Aorta (tissue), 5 donors: ENCODE results near the gene WDFY3. TPM values are rescaled to one million over a fixed set of nuclear protein-coding genes. Genes with fewer than 3 reads are reported as not detected.

Source experiments
- ATAC-seq: fragments of 200-7000 bp; cut with Tn5 transposase; one replicate; pipeline ENCODE4 v1.9.1; 2022; ENCODE audit warnings: moderate library complexity; ENCODE audit not compliant: low FRiP score
- DNase-seq, 2 donors: peaks; one replicate each; pipeline ENCODE4 v3.0.0-alpha.2; 2020
- H3K27ac ChIP-seq, 2 donors: one replicate each; pipeline ENCODE4 v1.5.1; 2013; ENCODE audit warnings: low read length in 2 of 2, mild to moderate bottlenecking in 2 of 2, moderate library complexity in 2 of 2, control low read depth in 1 of 2, inconsistent platforms in 1 of 2, low read depth in 1 of 2
- H3K27me3 ChIP-seq, 2 donors: one replicate each; pipeline ENCODE4 v1.6.1; 2013; ENCODE audit warnings: control low read depth in 1 of 2, low read length in 1 of 2, mild to moderate bottlenecking in 1 of 2, moderate library complexity in 1 of 2; ENCODE audit not compliant: insufficient read depth in 2 of 2, control insufficient read depth in 1 of 2
- H3K36me3 ChIP-seq, 2 donors: one replicate each; pipeline ENCODE4 v1.6.1; 2013; ENCODE audit warnings: control low read depth in 1 of 2, low read length in 1 of 2, mild to moderate bottlenecking in 1 of 2; ENCODE audit not compliant: insufficient read depth in 2 of 2, control insufficient read depth in 1 of 2
- H3K4me1 ChIP-seq, 2 donors: one replicate each; pipeline ENCODE4 v1.6.1; 2013; ENCODE audit warnings: low read length in 2 of 2, control low read depth in 1 of 2, mild to moderate bottlenecking in 1 of 2, moderate library complexity in 1 of 2; ENCODE audit not compliant: insufficient read depth in 2 of 2, control insufficient read depth in 1 of 2
- H3K4me3 ChIP-seq, 2 donors: one replicate each; pipeline ENCODE4 v1.5.1; 2013; ENCODE audit warnings: low read length in 2 of 2, control low read depth in 1 of 2, mild to moderate bottlenecking in 1 of 2
- H3K9me3 ChIP-seq: one replicate; pipeline ENCODE4 v1.6.1; 2013; ENCODE audit warnings: mild to moderate bottlenecking, low read length; ENCODE audit not compliant: control insufficient read depth
- WGBS, 2 donors: extraction: QIAGEN DNeasy Blood & Tissue Kit; methylation state at CpG; one replicate each; pipeline ENCODE4 v1.1.7; 2013; 5-methylcytosine and 5-hydroxymethylcytosine counted together
- intact Hi-C, 2 donors: fragments of 100-400 bp; cut with DNase I; formaldehyde crosslinking; loops; one replicate each; pipeline versions ENCODE4 v1.14.2 to v1.15.0; 2022
- polyA plus RNA-seq, 2 donors: library from polyadenylated mRNA; stranded (reverse); fragments of 200-250 nt; gene quantifications; one replicate each; pipeline ENCODE4 v1.2.3, GENCODE V29; 2013
- total RNA-seq, 2 donors: library from RNA; stranded (reverse); fragmentation: NEBNext Ultra II Directional; extraction: Animal tissue kit (Norgen Biotek cat#: 25700); gene quantifications; one replicate each; pipeline ENCODE4 v1.2.1, GENCODE V29; 2021
- donor health status: healthy with polysubstance abuse.
- donor health status: Bipolar disorder and iron deficiency.
- donor health status: DM: no; HTN: no; CAD: no.
- donor health status: DM: no; HTN: no; CAD: no.
- donor health status: DM: yes; HTN: yes; CAD: no.

Gene WDFY3
- total and polyA plus RNA-seq, 4 donors: 3.4 to 177 (median 69.5) TPM

- WGBS, 2 donors: 27 to 30% methylated on average over 4 of the region's 4 CpGs
- H3K36me3 ChIP-seq: no peaks in the 10 kb centered on the region
Observed at GRCh38 chr4:84957514-84958420, 8.7 kb downstream of the WDFY3 start.

GRCh38 chr4:84956014-84956413, 10.5 kb downstream of the WDFY3 start:
- peaks cover 4% of the 10 kb centered on the region in 2 donors for H3K4me1 ChIP-seq
- ATAC-seq (no peak), DNase-seq (no peak)
- no peaks in the 10 kb centered on the region for H3K9me3 ChIP-seq
- intact Hi-C loops: no loop called here
- no peak overlapping the region for H3K4me3 ChIP-seq
- peak overlapping the region in 1 of 2 donors; percentile 63 for H3K27ac ChIP-seq
- no peaks in the 10 kb centered on the region for H3K36me3 ChIP-seq
- H3K27me3 ChIP-seq: no peaks in the 10 kb centered on the region
- 66 to 70% methylated on average over 3 of the region's 3 CpGs for WGBS, 2 donors

More at GRCh38 chr4:84957514-84958420, 8.7 kb downstream of the WDFY3 start:
- H3K27me3 ChIP-seq: no peaks in the 10 kb centered on the region
- intact Hi-C loops: no loop called here
- peak overlapping the region in 1 of 2 donors; percentile 14 for H3K27ac ChIP-seq
- no peak overlapping the region for H3K4me3 ChIP-seq
- H3K4me1 ChIP-seq: peaks cover 4 to 7% of the 10 kb centered on the region in 2 donors
- ATAC-seq: no peak
- H3K9me3 ChIP-seq: no peaks in the 10 kb centered on the region
- no peak for DNase-seq

GRCh38 chr4:84954982-84955567, 11.4 kb downstream of the WDFY3 start:
- Histone ChIP-seq H3K9me3 (no peaks in the 10 kb centered on the region), H3K4me3 (no peak overlapping the region), H3K36me3 (no peaks in the 10 kb centered on the region), H3K27ac (peak overlapping the region in 1 of 2 donors; percentile 28), H3K27me3 (no peaks in the 10 kb centered on the region), H3K4me1 (peaks cover 4% of the 10 kb centered on the region in 2 donors)
- ATAC-seq: no peak
- no peak for DNase-seq
- WGBS, 2 donors: 68 to 71% methylated on average over 6 of the region's 6 CpGs
- intact Hi-C loops: no loop called here

- no peaks in the 10 kb centered on the region for H3K27me3 ChIP-seq
- no peak overlapping the region for H3K4me3 ChIP-seq
- no peaks in the 10 kb centered on the region for H3K9me3 ChIP-seq
- no peaks in the 10 kb centered on the region for H3K36me3 ChIP-seq
- 46 to 52% methylated on average over 1 of the region's 1 CpG for WGBS, 2 donors
- H3K4me1 ChIP-seq: peaks cover 4 to 6% of the 10 kb centered on the region in 2 donors
- intact Hi-C loops: no loop called here
- ATAC-seq (no peak), DNase-seq (no peak)
- no peak overlapping the region for H3K27ac ChIP-seq
Observed at GRCh38 chr4:84952776-84953175, 13.7 kb downstream of the WDFY3 start.

- Histone ChIP-seq H3K27ac (no peak overlapping the region), H3K9me3 (no peaks in the 10 kb centered on the region), H3K4me1 (peaks cover 2 to 6% of the 10 kb centered on the region in 2 donors), H3K36me3 (no peaks in the 10 kb centered on the region), H3K4me3 (no peak overlapping the region), H3K27me3 (no peaks in the 10 kb centered on the region)
- DNase-seq: no peak
- intact Hi-C loops: no loop called here
- 34 to 37% methylated on average over 1 of the region's 1 CpG for WGBS, 2 donors
- ATAC-seq: no peak
Observed at GRCh38 chr4:84952004-84952403, 14.5 kb downstream of the WDFY3 start.

GRCh38 chr4:84948056-84948455, 18.4 kb downstream of the WDFY3 start:
- intact Hi-C loops: no loop called here

GRCh38 chr4:84944947-84945346, 21.5 kb downstream of the WDFY3 start:
- no peak for DNase-seq
- intact Hi-C loops: no loop called here
- H3K36me3 ChIP-seq: no peaks in the 10 kb centered on the region
- peaks cover 4 to 17% of the 10 kb centered on the region in 2 donors for H3K4me1 ChIP-seq
- no peaks in the 10 kb centered on the region for H3K27me3 ChIP-seq
- no peak for ATAC-seq
- 58 to 67% methylated on average over 1 of the region's 1 CpG for whole genome bisulfite sequencing, 2 donors
- H3K4me3 ChIP-seq: no peak overlapping the region
- no peaks in the 10 kb centered on the region for H3K9me3 ChIP-seq
- H3K27ac ChIP-seq: no peak overlapping the region

More at GRCh38 chr4:84948056-84948455, 18.4 kb downstream of the WDFY3 start:
- Histone ChIP-seq H3K4me1 (peaks cover 4 to 17% of the 10 kb centered on the region in 2 donors), H3K27ac (no peak overlapping the region), H3K9me3 (no peaks in the 10 kb centered on the region), H3K27me3 (no peaks in the 10 kb centered on the region), H3K36me3 (no peaks in the 10 kb centered on the region), H3K4me3 (no peak overlapping the region)
- no peak for DNase-seq
- no peak for ATAC-seq
- 10 to 13% methylated on average over 2 of the region's 2 CpGs for WGBS, 2 donors

GRCh38 chr4:84940960-84941359, 25.5 kb downstream of the WDFY3 start:
- Histone ChIP-seq H3K27me3 (no peaks in the 10 kb centered on the region), H3K4me3 (no peak overlapping the region), H3K9me3 (no peaks in the 10 kb centered on the region), H3K36me3 (no peaks in the 10 kb centered on the region), H3K27ac (no peak overlapping the region), H3K4me1 (peaks cover 6 to 19% of the 10 kb centered on the region in 2 donors)
- intact Hi-C loops: no loop called here
- no peak for ATAC-seq
- DNase-seq: no peak
